Omental fat pad (tissue), 4 donors: ENCODE measurements around the gene PRKCI. TPM values are rescaled to one million over a fixed set of nuclear protein-coding genes. Genes with fewer than 3 reads are reported as not detected.

ENCODE experiments used
- ATAC-seq: fragments of 150-250 bp; one replicate; pipeline ENCODE4 v1.9.1; 2016; ENCODE audit warnings: mild to moderate bottlenecking, moderate library complexity; ENCODE audit not compliant: low FRiP score
- DNase-seq: peaks from one replicate; pipeline ENCODE4 v3.0.0-alpha.2; 2019; ENCODE audit warnings: low spot score
- CTCF ChIP-seq, 3 donors: fragments of 450-650 bp; IDR thresholded peaks; one replicate each; pipeline ENCODE4 v1.5.1; 2016 to 2017; ENCODE audit warnings: antibody characterized with exemption in 3 of 3, mild to moderate bottlenecking in 3 of 3, moderate library complexity in 2 of 3
- total RNA-seq, 4 donors: library from RNA; depleted of rRNA; stranded (reverse); fragments of >200 nt; gene quantifications; one replicate each; pipeline ENCODE4 v1.1.0, GENCODE V29; 2016

The PRKCI gene
- total RNA-seq, 4 donors from 2014 or later, result 21.3 to 38.6 (median 32.7) TPM

GRCh38 chr3:170226426-170226960 is 4.3 kb downstream of the PRKCI start:
- no peak for TF ChIP-seq CTCF (IDR thresholded peaks at IDR 0.05)
- ATAC-seq (no peak), DNase-seq (no peak)

- no peak for DNase-seq
- ATAC-seq, result peak; percentile 68
- no peak for TF ChIP-seq CTCF (IDR thresholded peaks at IDR 0.05)
Measured at GRCh38 chr3:170228093-170228766, 6.0 kb downstream of the PRKCI start.

GRCh38 chr3:170232266-170232665 is 10.0 kb downstream of the PRKCI start:
- no peak for TF ChIP-seq CTCF (IDR thresholded peaks at IDR 0.05)
- no peak for DNase-seq
- no peak for ATAC-seq

GRCh38 chr3:170233530-170233929 is 11.3 kb downstream of the PRKCI start:
- DNase-seq (no peak), ATAC-seq (peak; percentile 79)
- TF ChIP-seq CTCF (IDR thresholded peaks at IDR 0.05), result no peak

GRCh38 chr3:170240142-170240541 is 17.9 kb downstream of the PRKCI start:
- DNase-seq (no peak), ATAC-seq (no peak)
- no peak for TF ChIP-seq CTCF (IDR thresholded peaks at IDR 0.05)

GRCh38 chr3:170240671-170241070 is 18.4 kb downstream of the PRKCI start:
- TF ChIP-seq CTCF (IDR thresholded peaks at IDR 0.05), result no peak
- ATAC-seq (no peak), DNase-seq (no peak)

- DNase-seq (no peak), ATAC-seq (no peak)
- TF ChIP-seq CTCF (IDR thresholded peaks at IDR 0.05), result no peak
Measured at GRCh38 chr3:170244576-170244975, 22.4 kb downstream of the PRKCI start.
